ENCODE results near the gene ACD.

ACD gene

DNA sequence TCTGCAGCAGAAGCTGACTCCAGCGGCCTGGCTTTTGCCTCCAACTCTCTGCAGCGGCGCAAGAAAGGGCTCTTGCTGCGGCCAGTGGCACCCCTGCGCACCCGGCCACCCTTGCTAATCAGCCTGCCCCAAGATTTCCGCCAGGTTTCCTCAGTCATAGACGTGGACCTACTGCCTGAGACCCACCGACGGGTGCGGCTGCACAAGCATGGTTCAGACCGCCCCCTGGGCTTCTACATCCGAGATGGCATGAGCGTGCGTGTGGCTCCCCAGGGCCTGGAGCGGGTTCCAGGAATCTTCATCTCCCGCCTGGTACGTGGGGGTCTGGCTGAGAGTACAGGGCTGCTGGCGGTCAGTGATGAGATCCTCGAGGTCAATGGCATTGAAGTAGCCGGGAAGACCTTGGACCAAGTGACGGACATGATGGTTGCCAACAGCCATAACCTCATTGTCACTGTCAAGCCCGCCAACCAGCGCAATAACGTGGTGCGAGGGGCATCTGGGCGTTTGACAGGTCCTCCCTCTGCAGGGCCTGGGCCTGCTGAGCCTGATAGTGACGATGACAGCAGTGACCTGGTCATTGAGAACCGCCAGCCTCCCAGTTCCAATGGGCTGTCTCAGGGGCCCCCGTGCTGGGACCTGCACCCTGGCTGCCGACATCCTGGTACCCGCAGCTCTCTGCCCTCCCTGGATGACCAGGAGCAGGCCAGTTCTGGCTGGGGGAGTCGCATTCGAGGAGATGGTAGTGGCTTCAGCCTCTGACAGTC, 2.0 kb upstream of the ACD start:
- DNase-seq (ENCODE audit: low read depth) = no peak

DNA sequence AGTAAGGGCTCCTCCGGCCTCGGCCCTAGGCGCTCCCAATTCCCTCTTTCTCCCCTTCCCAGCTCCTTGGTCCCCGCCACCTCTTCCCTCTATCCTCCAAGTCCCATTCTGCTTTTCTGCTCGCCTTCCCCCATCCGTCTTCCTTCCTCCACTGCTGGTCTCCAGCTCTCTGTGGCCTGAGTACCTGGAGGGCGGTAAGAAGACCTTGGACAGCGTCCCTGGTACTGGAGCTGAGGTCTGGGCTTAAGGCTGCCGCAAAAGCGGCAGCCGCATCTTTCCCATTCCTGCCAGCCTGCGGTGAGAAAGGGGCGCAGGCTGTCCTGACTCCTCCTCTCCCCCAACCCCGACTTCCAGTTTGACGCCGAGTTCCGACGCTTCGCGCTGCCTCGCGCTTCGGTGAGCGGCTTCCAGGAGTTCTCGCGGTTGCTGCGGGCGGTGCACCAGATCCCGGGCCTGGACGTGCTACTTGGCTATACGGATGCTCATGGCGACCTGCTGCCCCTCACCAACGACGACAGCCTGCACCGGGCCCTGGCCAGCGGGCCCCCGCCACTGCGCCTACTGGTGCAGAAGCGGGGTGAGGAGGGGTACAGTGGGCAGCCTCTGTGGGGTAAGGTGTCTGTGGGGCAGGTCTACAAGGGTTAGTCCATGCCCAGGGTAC, 1.2 kb upstream of the ACD start:
- no peak for DNase-seq (ENCODE audit: low read depth)

DNA sequence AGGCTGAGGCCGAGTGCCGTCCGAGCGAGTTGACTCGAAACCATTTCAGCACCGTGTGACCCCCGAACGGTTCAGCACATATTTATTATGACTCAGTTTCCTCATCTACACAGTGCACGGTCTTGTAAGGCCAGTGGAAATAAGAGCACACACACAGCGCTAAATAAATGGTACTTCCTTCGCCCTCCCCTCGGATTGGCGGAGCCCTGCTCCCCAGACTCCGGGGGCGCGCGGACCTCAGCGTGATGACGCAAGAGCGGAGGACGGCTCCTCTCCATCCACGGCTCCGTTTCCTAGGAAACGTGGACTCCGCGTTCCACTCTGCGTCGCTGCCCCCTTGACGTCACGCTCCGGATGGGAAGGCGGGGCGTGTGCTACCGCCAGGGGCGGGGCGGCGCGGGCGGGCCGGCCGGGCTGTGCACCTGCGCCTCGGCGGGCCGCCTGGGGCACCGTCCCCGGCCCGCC, 536 bp upstream of the ACD start, which contains the start of gene PARD6A:
Gene PARD6A, plus strand, starts transcription at position 397 of the 465 bp plus-strand sequence. CDS start 79 bp downstream, outside the sequence.
- peak; percentile 96 for DNase-seq (ENCODE audit: low read depth)

GRCh38 chr16:67658849-67659674, 998 bp downstream of the ACD start:
- no peak for DNase-seq (ENCODE audit: low read depth)

GRCh38 chr16:67657751-67658518, 2.1 kb downstream of the ACD start:
- DNase-seq (ENCODE audit: low read depth) = no peak

- DNase-seq (ENCODE audit: low read depth) = no peak
Measured at GRCh38 chr16:67657017-67657608, 2.9 kb downstream of the ACD start.

- DNase-seq (ENCODE audit: low read depth) = no peak
Measured at GRCh38 chr16:67656344-67657016, 3.6 kb downstream of the ACD start.

DNA sequence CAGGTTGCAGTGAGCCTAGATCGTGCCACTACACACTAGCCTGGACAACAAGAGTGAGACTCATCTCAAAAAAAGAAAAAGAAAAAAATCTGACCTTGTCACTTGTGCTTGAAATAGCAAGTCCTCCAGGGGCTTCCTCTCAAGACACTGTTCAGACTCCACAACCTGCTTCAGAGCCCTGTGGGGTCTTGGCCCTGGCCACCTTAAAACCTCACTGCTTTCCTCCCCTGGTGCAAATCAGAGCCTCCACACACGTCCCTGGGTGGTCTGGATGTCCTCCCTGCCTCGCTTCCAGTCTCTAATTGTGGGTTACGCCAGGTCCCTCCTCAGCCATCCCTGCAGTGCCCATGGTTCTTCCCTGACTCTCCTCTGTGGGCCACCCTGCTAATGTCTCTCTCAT, 4.7 kb downstream of the ACD start:
- no peak for DNase-seq (ENCODE audit: low read depth)

DNA sequence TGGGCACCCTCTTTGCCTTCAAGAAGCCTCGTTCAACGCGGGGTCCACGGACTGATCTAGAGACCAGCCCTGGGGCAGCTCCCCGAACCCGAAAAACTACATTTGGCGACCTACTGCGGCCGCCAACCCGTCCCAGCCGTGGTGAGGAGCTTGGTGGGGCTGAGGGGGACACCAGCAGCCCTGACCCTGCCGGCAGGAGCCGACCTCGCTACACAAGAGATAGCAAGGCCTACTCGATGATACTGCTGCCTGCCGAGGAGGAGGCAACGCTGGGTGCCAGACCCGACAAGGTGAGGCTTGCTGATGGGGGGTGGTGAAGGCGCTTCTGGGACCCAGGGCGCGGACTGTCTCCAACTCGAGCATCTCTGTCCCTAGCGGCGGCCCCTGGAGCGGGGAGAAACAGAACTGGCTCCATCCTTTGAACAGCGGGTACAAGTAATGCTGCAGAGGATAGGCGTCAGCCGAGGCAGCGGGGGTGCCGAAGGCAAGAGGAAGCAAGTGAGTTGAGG, 5.6 kb downstream of the ACD start:
- DNase-seq (ENCODE audit: low read depth) = no peak

DNA sequence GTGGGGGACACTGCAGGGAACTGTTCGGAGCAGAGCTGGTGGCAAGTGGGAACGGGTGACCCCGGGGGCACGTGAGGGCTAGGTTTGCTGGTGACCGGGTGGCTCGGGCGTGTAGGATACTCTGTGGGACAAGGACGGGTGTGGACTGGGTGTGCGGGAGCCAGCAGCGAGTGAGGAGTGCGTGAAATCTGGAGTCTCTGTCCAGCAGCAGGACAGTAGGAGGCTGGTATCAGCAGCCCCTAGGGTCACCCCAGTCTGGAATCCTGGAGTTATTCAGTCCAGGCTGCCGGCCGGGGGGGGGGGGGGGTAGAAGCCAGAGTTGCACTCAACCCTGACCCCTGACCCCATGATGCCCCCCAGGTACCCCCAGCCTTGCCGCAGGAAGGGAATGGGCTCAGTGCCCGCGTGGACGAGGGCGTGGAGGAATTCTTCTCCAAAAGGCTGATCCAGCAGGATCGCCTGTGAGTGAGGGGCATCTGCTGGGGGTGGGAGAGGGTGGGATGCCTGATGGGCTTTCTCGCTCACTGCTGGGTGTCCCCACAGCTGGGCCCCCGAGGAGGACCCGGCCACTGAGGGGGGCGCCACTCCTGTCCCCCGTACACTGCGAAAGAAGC, 6.2 kb downstream of the ACD start:
- DNase-seq (ENCODE audit: low read depth) = no peak

GRCh38 chr16:67653128-67653788, 6.8 kb downstream of the ACD start:
- DNase-seq (ENCODE audit: low read depth) = no peak

DNA sequence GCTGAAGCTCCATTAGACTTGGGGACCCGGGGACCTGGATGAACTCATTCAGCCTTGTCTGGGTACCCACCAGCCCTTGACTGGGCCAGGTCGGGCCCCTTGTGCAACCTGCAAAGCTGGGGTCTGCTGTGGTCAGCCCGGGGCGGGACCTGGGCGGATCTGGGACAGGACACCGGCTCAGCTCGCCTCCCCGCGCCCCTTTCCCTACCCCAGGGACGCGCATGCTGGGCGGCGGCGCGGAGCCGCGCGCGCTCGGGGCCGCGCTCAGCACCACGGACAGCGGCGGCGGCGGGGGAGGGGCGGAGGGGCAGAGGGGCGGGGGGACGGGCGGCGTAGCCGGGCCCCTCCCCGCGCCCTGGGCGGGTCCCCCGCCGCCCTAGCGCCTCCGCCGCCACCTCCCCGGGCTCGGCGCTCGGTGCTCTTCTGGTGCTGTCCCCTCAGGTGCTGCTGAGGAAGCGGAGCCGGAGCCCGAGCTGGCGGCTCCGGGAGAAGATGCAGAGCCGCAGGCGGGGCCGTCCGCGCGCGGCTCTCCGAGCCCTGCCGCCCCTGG, 7.4 kb downstream of the ACD start:
- no peak for DNase-seq (ENCODE audit: low read depth)

- no peak for DNase-seq (ENCODE audit: low read depth)
Measured at GRCh38 chr16:67651847-67652246, 8.2 kb downstream of the ACD start.

GRCh38 chr16:67651039-67651438, 9.0 kb downstream of the ACD start:
- DNase-seq (ENCODE audit: low read depth) = no peak

- DNase-seq (ENCODE audit: low read depth) = no peak
Measured at GRCh38 chr16:67650023-67650422, 10.0 kb downstream of the ACD start.

DNA sequence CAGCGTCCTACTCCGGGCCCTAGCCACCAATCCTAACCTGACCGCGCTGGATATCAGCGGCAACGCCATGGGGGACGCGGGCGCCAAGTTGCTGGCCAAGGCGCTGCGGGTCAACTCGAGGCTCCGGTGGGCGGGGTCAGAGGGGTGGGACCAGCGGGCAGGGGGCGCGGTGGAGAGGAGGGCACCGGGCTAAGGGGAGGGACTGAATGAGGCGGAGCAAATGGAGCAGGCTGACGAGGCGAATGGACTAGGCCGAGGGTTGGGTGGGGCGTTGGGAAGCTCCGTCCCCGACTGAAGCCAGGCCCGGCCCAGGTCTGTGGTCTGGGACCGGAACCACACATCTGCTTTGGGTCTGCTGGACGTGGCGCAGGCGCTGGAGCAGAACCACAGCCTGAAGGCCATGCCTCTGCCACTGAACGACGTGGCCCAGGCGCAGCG, 10.5 kb downstream of the ACD start:
- no peak for DNase-seq (ENCODE audit: low read depth)

- DNase-seq (ENCODE audit: low read depth) = no peak
Measured at GRCh38 chr16:67648764-67649407, 11.2 kb downstream of the ACD start.

DNA sequence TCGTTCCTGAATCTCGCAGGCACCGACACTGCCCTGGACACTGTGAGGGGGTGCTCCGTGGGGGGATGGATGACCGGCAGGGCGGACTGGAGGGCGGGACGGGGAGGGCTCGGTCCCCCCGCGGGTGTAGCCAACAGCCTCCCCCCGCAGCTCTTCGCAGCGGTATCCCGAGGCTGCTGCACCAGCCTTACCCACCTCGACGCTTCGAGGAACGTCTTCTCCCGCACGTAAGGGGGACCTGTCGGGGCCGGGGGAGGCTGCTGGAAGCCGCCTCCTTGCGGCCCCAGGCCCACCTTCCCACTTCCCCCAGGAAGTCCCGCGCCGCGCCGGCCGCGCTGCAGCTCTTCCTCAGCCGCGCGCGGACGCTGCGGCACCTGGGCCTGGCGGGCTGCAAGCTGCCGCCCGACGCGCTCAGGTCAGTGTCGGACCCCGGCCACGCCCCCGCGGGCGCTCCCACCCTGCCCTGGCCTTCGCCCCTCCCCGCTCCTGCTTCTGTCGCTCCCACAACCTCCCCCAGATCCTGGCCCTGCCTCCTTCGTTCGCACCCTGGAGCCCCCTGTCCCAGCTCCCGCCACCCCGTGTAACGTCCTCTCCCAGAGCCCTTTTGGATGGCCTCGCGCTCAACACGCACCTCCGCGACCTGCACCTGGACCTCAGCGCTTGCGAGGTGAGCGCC, 11.8 kb downstream of the ACD start:
- DNase-seq (ENCODE audit: low read depth) = no peak
